Measurements from ENCODE around the gene PKDCC.

Gene PKDCC

GRCh38 chr2:42091671-42092070 is 43.9 kb downstream of the PKDCC start:
- Histone ChIP-seq H3K4me3 (no peak overlapping the region), H3K27ac (no peak overlapping the region)
- DNase-seq (ENCODE audit: low spot score) = no peak
- TF ChIP-seq CTCF (IDR thresholded peaks at IDR 0.05) = no peak

- DNase-seq (ENCODE audit: low spot score) = no peak
- no peak for TF ChIP-seq CTCF (IDR thresholded peaks at IDR 0.05)
- Histone ChIP-seq H3K27ac (no peak overlapping the region), H3K4me3 (no peak overlapping the region)
Measured at GRCh38 chr2:42092084-42092996, 44.5 kb downstream of the PKDCC start.

GRCh38 chr2:42094114-42094513 is 46.3 kb downstream of the PKDCC start:
- TF ChIP-seq CTCF (IDR thresholded peaks at IDR 0.05) = no peak
- no peak for DNase-seq (ENCODE audit: low spot score)
- Histone ChIP-seq H3K27ac (no peak overlapping the region), H3K4me3 (no peak overlapping the region)

- peak; percentile 81 for TF ChIP-seq CTCF (IDR thresholded peaks at IDR 0.05)
- no peak overlapping the region for H3K4me3 ChIP-seq
- H3K27ac ChIP-seq = no peak overlapping the region
- DNase-seq (ENCODE audit: low spot score) = no peak
Measured at GRCh38 chr2:42095923-42096408, 48.1 kb downstream of the PKDCC start.

- Histone ChIP-seq H3K4me3 (no peak overlapping the region), H3K27ac (peak overlapping the region; percentile 15 to 50)
- DNase-seq (ENCODE audit: low spot score) = no peak
- TF ChIP-seq CTCF (IDR thresholded peaks at IDR 0.05) = no peak
Measured at GRCh38 chr2:42096869-42097591, 49.2 kb downstream of the PKDCC start.

GRCh38 chr2:42098571-42099437 is 51.0 kb downstream of the PKDCC start:
- no peak overlapping the region for H3K4me3 ChIP-seq
- peak; percentile 79 for DNase-seq (ENCODE audit: low spot score)
- H3K27ac ChIP-seq = peak overlapping the region; percentile 77 to 95
- no peak for TF ChIP-seq CTCF (IDR thresholded peaks at IDR 0.05)
